Fibroblast of the aortic adventitia (primary cell): ENCODE data around the gene NEURL4. TPM values are rescaled to one million over a fixed set of nuclear protein-coding genes. Genes with fewer than 3 reads are reported as not detected.
"Not testable (repeated sequence)": the region's sequence is repeated elsewhere in the genome, so short reads cannot be mapped to it uniquely, and the experiment has no call there.

Experiments used
- DNase-seq: peaks from one replicate; pipeline ENCODE4 v3.0.0-alpha.2; 2010; ENCODE audit warnings: low read depth
- H3K4me3 ChIP-seq: 2 replicates; pipeline ENCODE4 v1.5.1; 2011; ENCODE audit warnings: low read depth, mild to moderate bottlenecking, control low read depth, low read length, moderate library complexity
- total RNA-seq: library from RNA; depleted of rRNA; stranded (reverse); fragments of >200 nt; gene quantifications from 2 replicates; pipeline ENCODE4 v1.2.3, GENCODE V29; 2012; ENCODE audit warnings: low replicate concordance
- TF ChIP-seq, protein P1 (sequence below): IDR thresholded peaks from 2 replicates; pipeline ENCODE4 v1.5.1; 2011; ENCODE audit warnings: mild to moderate bottlenecking, low read length, control low read depth, inconsistent platforms; ENCODE audit not compliant: insufficient read depth

The NEURL4 gene
- total RNA-seq, 1 donor, result 17.4 TPM

- H3K4me3 ChIP-seq, result no peak overlapping the region
- TF ChIP-seq, protein P1, sequence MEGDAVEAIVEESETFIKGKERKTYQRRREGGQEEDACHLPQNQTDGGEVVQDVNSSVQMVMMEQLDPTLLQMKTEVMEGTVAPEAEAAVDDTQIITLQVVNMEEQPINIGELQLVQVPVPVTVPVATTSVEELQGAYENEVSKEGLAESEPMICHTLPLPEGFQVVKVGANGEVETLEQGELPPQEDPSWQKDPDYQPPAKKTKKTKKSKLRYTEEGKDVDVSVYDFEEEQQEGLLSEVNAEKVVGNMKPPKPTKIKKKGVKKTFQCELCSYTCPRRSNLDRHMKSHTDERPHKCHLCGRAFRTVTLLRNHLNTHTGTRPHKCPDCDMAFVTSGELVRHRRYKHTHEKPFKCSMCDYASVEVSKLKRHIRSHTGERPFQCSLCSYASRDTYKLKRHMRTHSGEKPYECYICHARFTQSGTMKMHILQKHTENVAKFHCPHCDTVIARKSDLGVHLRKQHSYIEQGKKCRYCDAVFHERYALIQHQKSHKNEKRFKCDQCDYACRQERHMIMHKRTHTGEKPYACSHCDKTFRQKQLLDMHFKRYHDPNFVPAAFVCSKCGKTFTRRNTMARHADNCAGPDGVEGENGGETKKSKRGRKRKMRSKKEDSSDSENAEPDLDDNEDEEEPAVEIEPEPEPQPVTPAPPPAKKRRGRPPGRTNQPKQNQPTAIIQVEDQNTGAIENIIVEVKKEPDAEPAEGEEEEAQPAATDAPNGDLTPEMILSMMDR, result no peak
- DNase-seq, result no peak
These were observed 18.7 kb upstream of the NEURL4 start for GRCh38 chr17:7347630-7348477.

- no peak for DNase-seq
- TF ChIP-seq, protein P1, result no peak
These were observed 17.9 kb upstream of the NEURL4 start for GRCh38 chr17:7346761-7347614.

DNA sequence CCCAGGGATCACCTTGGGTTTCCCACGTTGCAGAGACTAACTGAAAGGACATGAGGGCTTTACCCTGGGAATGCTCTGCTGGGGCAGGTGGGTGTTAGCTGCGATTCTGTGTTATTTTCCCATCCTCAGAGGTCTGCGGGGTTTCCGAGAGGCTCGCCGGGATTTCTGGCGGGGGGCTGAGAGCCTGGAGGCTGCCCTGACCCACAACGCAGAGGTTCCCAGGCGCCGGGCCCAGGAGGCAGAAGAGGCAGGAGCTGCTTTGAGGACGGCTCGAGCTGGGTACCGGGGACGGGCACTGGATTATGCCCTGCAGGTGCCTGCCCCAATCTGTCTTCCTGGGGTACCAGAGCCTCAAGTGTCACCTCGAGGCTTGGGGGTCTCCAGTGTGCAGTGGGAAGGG is 14.1 kb upstream of the NEURL4 start:
- no peak overlapping the region for H3K4me3 ChIP-seq
- TF ChIP-seq, protein P1, result no peak
- no peak for DNase-seq

More at GRCh38 chr17:7346761-7347614, 17.9 kb upstream of the NEURL4 start:
- no peak overlapping the region for H3K4me3 ChIP-seq

GRCh38 chr17:7341842-7342241 is 12.7 kb upstream of the NEURL4 start:
- H3K4me3 ChIP-seq, result no peak overlapping the region
- TF ChIP-seq, protein P1, result no peak
- DNase-seq, result no peak

- TF ChIP-seq, protein P1, result no peak
- H3K4me3 ChIP-seq, result no peak overlapping the region
- DNase-seq, result no peak
These were observed 11.0 kb upstream of the NEURL4 start for GRCh38 chr17:7340179-7340578.

DNA sequence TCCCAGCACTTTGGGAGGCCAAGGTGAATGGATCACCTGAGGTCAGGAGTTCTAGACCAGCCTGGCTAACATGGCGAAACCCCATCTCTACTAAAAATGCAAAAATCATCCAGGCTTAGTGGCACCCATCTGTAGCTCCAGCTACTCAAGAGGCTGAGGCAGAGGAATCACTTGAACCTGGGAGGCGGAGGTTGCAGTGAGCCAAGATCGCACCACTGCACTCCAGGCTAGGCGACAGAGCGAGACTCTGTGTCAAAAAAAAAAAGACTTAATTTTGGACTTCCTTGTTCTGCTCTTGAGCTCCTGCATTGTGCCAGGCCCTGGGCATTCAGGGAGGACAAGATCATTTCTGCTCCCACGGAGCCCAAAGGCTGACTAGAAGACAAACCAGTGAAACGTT is 8.5 kb upstream of the NEURL4 start:
- not testable (repeated sequence) for DNase-seq, H3K4me3 ChIP-seq
